Tibial nerve (tissue), 4 donors: ENCODE data around the gene ITPKC.

Source experiments
- EP300 ChIP-seq, 2 donors: sonication (generic); formaldehyde crosslinking; IDR thresholded peaks; one replicate each; pipeline ENCODE4 v1.6.1; 2017; ENCODE audit warnings: antibody characterized with exemption in 2 of 2, mild to moderate bottlenecking in 1 of 2
- POLR2A ChIP-seq, 2 donors: fragments of 450-650 bp; IDR thresholded peaks; one replicate each; pipeline ENCODE4 v1.6.1; 2017; ENCODE audit warnings: antibody characterized with exemption in 2 of 2, mild to moderate bottlenecking in 2 of 2, moderate library complexity in 2 of 2
- TF ChIP-seq, protein P1 (sequence below), 5 experiments: fragments of 200-600 bp in 3 of 5; fragments of 450-650 bp in 2 of 5; sonication (generic) in 3 of 5; IDR thresholded peaks; one replicate each; pipeline ENCODE4 v1.5.1; 2016 to 2019; ENCODE audit warnings: antibody characterized with exemption in 5 of 5, mild to moderate bottlenecking in 3 of 5, moderate library complexity in 2 of 5

DNA sequence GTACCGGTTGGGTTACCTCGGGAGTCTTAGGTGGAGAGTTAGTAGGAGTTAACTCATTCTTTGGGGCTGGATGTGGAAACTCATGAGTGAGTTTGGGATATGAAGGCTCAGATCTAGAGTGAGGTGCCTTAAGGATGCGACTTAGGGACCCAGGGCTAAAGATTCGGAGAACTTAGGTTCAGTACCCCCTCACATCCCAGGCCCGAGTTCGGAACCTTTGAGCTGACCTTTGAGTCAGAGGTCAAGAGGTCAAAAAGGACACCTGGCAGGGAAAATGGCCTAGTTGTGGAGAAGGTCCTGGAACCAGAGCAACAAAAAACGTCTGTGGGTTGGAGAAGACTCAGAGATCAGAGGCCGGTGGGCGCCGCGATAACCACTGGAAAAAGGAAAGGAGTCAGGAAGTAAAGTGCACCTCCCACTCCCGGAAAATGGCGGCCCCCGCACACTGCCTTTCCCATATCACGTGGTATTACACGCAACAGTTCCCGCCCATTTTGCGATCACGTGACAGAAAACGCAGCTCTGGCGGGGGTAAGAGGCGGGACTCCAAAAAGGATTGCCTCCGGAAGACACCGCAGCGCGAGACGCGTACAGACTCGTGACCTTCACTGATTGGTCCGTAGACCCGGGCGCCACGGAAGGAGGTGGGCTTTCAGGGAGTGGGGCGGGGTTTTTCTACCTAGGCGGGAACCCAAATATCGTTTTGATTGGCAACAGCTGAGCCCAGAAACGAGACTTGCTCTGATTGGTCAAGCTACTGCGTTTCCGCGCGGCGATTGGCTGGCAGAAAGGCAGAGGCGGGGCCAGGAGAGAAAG is 33.4 kb downstream of the ITPKC start, which contains the start of gene ACTMAP:
- TF ChIP-seq POLR2A (IDR thresholded peaks at IDR 0.05), result peak; percentile 85 to 93
- TF ChIP-seq, protein P1, sequence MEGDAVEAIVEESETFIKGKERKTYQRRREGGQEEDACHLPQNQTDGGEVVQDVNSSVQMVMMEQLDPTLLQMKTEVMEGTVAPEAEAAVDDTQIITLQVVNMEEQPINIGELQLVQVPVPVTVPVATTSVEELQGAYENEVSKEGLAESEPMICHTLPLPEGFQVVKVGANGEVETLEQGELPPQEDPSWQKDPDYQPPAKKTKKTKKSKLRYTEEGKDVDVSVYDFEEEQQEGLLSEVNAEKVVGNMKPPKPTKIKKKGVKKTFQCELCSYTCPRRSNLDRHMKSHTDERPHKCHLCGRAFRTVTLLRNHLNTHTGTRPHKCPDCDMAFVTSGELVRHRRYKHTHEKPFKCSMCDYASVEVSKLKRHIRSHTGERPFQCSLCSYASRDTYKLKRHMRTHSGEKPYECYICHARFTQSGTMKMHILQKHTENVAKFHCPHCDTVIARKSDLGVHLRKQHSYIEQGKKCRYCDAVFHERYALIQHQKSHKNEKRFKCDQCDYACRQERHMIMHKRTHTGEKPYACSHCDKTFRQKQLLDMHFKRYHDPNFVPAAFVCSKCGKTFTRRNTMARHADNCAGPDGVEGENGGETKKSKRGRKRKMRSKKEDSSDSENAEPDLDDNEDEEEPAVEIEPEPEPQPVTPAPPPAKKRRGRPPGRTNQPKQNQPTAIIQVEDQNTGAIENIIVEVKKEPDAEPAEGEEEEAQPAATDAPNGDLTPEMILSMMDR (IDR thresholded peaks at IDR 0.05), result peak in 2 of 5 experiments; percentile 30 to 35
- peak; percentile 92 to 96 for TF ChIP-seq EP300 (IDR thresholded peaks at IDR 0.05)
